Measurements from ENCODE around the gene PPP1R7.
A peak's percentile ranks its signal among the peaks of the same experiment; 100 is the strongest.

The PPP1R7 gene

GRCh38 chr2:241219856-241220356 lies 69.6 kb downstream of the PPP1R7 start:
- Mint-ChIP-seq H3K27ac (no peak overlapping the region), H3K9me3 (no peaks in the 10 kb centered on the region), H3K4me1 (peaks cover 15 to 27% of the 10 kb centered on the region in 2 donors), H3K27me3 (peaks cover 0 to 5% of the 10 kb centered on the region in 2 donors), H3K36me3 (peaks cover 2 to 5% of the 10 kb centered on the region in 2 donors), H3K4me3 (no peak overlapping the region)
- ATAC-seq (replicated peaks) (no peak), DNase-seq (no peak)

- peaks cover 0 to 5% of the 10 kb centered on the region in 2 donors for H3K27me3 Mint-ChIP-seq
- H3K36me3 Mint-ChIP-seq: peaks cover 25 to 34% of the 10 kb centered on the region in 2 donors
- H3K27ac Mint-ChIP-seq: peak overlapping the region; percentile 71
- DNase-seq: no peak
- no peaks in the 10 kb centered on the region for H3K9me3 Mint-ChIP-seq
- H3K4me3 Mint-ChIP-seq: no peak overlapping the region
- ATAC-seq (replicated peaks): peak in 1 of 2 donors; percentile 30
- peaks cover 12 to 26% of the 10 kb centered on the region in 2 donors for H3K4me1 Mint-ChIP-seq
Observed at GRCh38 chr2:241223211-241224017, 73.1 kb downstream of the PPP1R7 start.

GRCh38 chr2:241224018-241224850 lies 74.0 kb downstream of the PPP1R7 start:
- H3K36me3 Mint-ChIP-seq: peaks cover 30 to 40% of the 10 kb centered on the region in 2 donors
- no peaks in the 10 kb centered on the region for H3K9me3 Mint-ChIP-seq
- H3K27ac Mint-ChIP-seq: peak overlapping the region; percentile 44
- ATAC-seq (replicated peaks): peak; percentile 5 to 22
- H3K27me3 Mint-ChIP-seq: peaks cover 0 to 5% of the 10 kb centered on the region in 2 donors
- DNase-seq: no peak
- peak overlapping the region in 1 of 2 donors; percentile 22 for H3K4me3 Mint-ChIP-seq
- H3K4me1 Mint-ChIP-seq: peaks cover 10 to 18% of the 10 kb centered on the region in 2 donors

GRCh38 chr2:241224851-241225438 lies 74.7 kb downstream of the PPP1R7 start:
- H3K9me3 Mint-ChIP-seq: no peaks in the 10 kb centered on the region
- H3K27ac Mint-ChIP-seq: peak overlapping the region; percentile 44
- peaks cover 10 to 16% of the 10 kb centered on the region in 2 donors for H3K4me1 Mint-ChIP-seq
- peak in 1 of 2 donors; percentile 4 for ATAC-seq (replicated peaks)
- peaks cover 33 to 44% of the 10 kb centered on the region in 2 donors for H3K36me3 Mint-ChIP-seq
- peaks cover 0 to 5% of the 10 kb centered on the region in 2 donors for H3K27me3 Mint-ChIP-seq
- peak overlapping the region in 1 of 2 donors; percentile 22 for H3K4me3 Mint-ChIP-seq
- no peak for DNase-seq

GRCh38 chr2:241225545-241225944 lies 75.3 kb downstream of the PPP1R7 start:
- H3K9me3 Mint-ChIP-seq: no peaks in the 10 kb centered on the region
- H3K4me1 Mint-ChIP-seq: peaks cover 10 to 16% of the 10 kb centered on the region in 2 donors
- H3K27me3 Mint-ChIP-seq: peaks cover 0 to 5% of the 10 kb centered on the region in 2 donors
- no peak overlapping the region for H3K4me3 Mint-ChIP-seq
- ATAC-seq (replicated peaks): no peak
- H3K27ac Mint-ChIP-seq: peak overlapping the region; percentile 20
- no peak for DNase-seq
- peaks cover 37 to 50% of the 10 kb centered on the region in 2 donors for H3K36me3 Mint-ChIP-seq

GRCh38 chr2:241225983-241226382 lies 75.7 kb downstream of the PPP1R7 start:
- H3K4me1 Mint-ChIP-seq: peaks cover 10 to 16% of the 10 kb centered on the region in 2 donors
- peaks cover 0 to 5% of the 10 kb centered on the region in 2 donors for H3K27me3 Mint-ChIP-seq
- no peaks in the 10 kb centered on the region for H3K9me3 Mint-ChIP-seq
- DNase-seq (no peak), ATAC-seq (replicated peaks) (no peak)
- no peak overlapping the region for H3K27ac Mint-ChIP-seq
- peaks cover 40 to 54% of the 10 kb centered on the region in 2 donors for H3K36me3 Mint-ChIP-seq
- no peak overlapping the region for H3K4me3 Mint-ChIP-seq

- Mint-ChIP-seq H3K9me3 (no peaks in the 10 kb centered on the region), H3K36me3 (peaks cover 47 to 63% of the 10 kb centered on the region in 2 donors), H3K4me1 (peaks cover 10 to 16% of the 10 kb centered on the region in 2 donors), H3K27ac (no peak overlapping the region), H3K4me3 (no peak overlapping the region), H3K27me3 (peaks cover 0 to 5% of the 10 kb centered on the region in 2 donors)
- DNase-seq (no peak), ATAC-seq (replicated peaks) (no peak)
Observed at GRCh38 chr2:241226723-241227572, 76.7 kb downstream of the PPP1R7 start.

- Mint-ChIP-seq H3K9me3 (no peaks in the 10 kb centered on the region), H3K4me3 (no peak overlapping the region), H3K36me3 (peaks cover 52 to 66% of the 10 kb centered on the region in 2 donors), H3K4me1 (peaks cover 10 to 16% of the 10 kb centered on the region in 2 donors), H3K27me3 (peaks cover 0 to 5% of the 10 kb centered on the region in 2 donors), H3K27ac (no peak overlapping the region)
- no peak for DNase-seq
- ATAC-seq (replicated peaks): no peak
Observed at GRCh38 chr2:241227594-241227993, 77.3 kb downstream of the PPP1R7 start.

GRCh38 chr2:241228081-241228859 lies 78.0 kb downstream of the PPP1R7 start:
- Mint-ChIP-seq H3K27ac (no peak overlapping the region), H3K4me1 (peaks cover 7 to 16% of the 10 kb centered on the region in 2 donors), H3K36me3 (peaks cover 58 to 73% of the 10 kb centered on the region in 2 donors), H3K4me3 (no peak overlapping the region), H3K27me3 (peaks cover 0 to 5% of the 10 kb centered on the region in 2 donors), H3K9me3 (no peaks in the 10 kb centered on the region)
- no peak for ATAC-seq (replicated peaks)
- no peak for DNase-seq

GRCh38 chr2:241228860-241229516 lies 78.7 kb downstream of the PPP1R7 start:
- Mint-ChIP-seq H3K27ac (peak overlapping the region; percentile 75), H3K36me3 (peaks cover 62 to 80% of the 10 kb centered on the region in 2 donors), H3K27me3 (peaks cover 0 to 5% of the 10 kb centered on the region in 2 donors), H3K9me3 (no peaks in the 10 kb centered on the region), H3K4me3 (no peak overlapping the region), H3K4me1 (peaks cover 5 to 9% of the 10 kb centered on the region in 2 donors)
- no peak for ATAC-seq (replicated peaks)
- DNase-seq: no peak

- no peak overlapping the region for H3K27ac Mint-ChIP-seq
- DNase-seq: no peak
- H3K36me3 Mint-ChIP-seq: peaks cover 65 to 84% of the 10 kb centered on the region in 2 donors
- H3K4me1 Mint-ChIP-seq: peaks cover 1 to 2% of the 10 kb centered on the region in 2 donors
- ATAC-seq (replicated peaks): no peak
- peaks cover 0 to under 1% of the 10 kb centered on the region in 2 donors for H3K27me3 Mint-ChIP-seq
- no peak overlapping the region for H3K4me3 Mint-ChIP-seq
- no peaks in the 10 kb centered on the region for H3K9me3 Mint-ChIP-seq
Observed at GRCh38 chr2:241229563-241230401, 79.5 kb downstream of the PPP1R7 start.
